Neural cell (in vitro differentiated cells): Measurements from ENCODE around the gene KIF19.

ENCODE experiments used
- EZH2 ChIP-seq: fragments of 200-600, 300-800 bp; shearing (Covaris generic), sonication (generic); IDR thresholded peaks from 2 replicates; pipeline ENCODE4 v1.6.1; 2014; ENCODE audit warnings: antibody characterized with exemption, low read length, borderline replicate concordance, mild to moderate bottlenecking; ENCODE audit not compliant: insufficient read depth, poor library complexity, severe bottlenecking
- POLR2AphosphoS5 ChIP-seq: IDR thresholded peaks from 2 replicates; pipeline ENCODE4 v1.6.1; 2012
- TAF1 ChIP-seq: IDR thresholded peaks from 2 replicates; pipeline ENCODE4 v1.6.1; 2012; ENCODE audit warnings: low read depth
- TF ChIP-seq, protein P1 (sequence below): fragments of 450-650 bp; IDR thresholded peaks from 2 replicates; pipeline ENCODE4 v1.5.1; 2014; ENCODE audit warnings: antibody characterized with exemption, mild to moderate bottlenecking, moderate library complexity; ENCODE audit not compliant: poor library complexity, severe bottlenecking

DNA sequence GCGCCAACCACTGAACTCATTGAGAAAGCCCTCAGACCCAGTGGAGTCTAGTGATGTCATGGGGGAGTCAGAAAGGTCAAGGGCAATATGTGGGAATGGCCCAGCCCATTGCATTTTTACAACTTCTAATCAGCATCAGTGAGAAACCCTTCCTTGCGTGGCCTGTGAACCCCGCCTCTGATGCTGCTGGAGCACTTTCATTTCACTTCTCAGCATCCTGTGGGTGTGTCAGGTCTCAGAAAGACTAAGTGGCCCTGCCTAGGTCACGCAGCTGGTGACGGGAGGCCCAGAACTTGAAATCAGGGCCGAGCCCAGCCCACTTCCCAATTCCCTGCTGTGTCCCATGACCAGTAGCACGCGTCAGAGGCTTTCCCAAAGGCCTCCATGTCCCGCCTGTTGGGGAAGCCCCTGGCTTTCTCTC is 45.9 kb upstream of the KIF19 start:
- TF ChIP-seq, protein P1, sequence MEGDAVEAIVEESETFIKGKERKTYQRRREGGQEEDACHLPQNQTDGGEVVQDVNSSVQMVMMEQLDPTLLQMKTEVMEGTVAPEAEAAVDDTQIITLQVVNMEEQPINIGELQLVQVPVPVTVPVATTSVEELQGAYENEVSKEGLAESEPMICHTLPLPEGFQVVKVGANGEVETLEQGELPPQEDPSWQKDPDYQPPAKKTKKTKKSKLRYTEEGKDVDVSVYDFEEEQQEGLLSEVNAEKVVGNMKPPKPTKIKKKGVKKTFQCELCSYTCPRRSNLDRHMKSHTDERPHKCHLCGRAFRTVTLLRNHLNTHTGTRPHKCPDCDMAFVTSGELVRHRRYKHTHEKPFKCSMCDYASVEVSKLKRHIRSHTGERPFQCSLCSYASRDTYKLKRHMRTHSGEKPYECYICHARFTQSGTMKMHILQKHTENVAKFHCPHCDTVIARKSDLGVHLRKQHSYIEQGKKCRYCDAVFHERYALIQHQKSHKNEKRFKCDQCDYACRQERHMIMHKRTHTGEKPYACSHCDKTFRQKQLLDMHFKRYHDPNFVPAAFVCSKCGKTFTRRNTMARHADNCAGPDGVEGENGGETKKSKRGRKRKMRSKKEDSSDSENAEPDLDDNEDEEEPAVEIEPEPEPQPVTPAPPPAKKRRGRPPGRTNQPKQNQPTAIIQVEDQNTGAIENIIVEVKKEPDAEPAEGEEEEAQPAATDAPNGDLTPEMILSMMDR = no peak
- no peak for TF ChIP-seq EZH2
- TF ChIP-seq POLR2AphosphoS5 = no peak
- TF ChIP-seq TAF1 = no peak
